OCI-LY3 (cell line): ENCODE results near the gene PHC2.

Source experiments
- H2AFZ ChIP-seq: fragments of 200-600, 300-600 bp; shearing (Covaris generic); 2 replicates; pipeline ENCODE4 v1.6.0; 2014; ENCODE audit warnings: antibody characterized with exemption, low read depth, low read length
- H3K27ac ChIP-seq: fragments of 200-600, 300-600 bp; sonication (generic); 2 replicates; pipeline ENCODE4 v1.5.1; 2014; ENCODE audit warnings: mild to moderate bottlenecking, low read length, moderate library complexity, mixed read lengths
- H3K27me3 ChIP-seq: fragments of 200-600, 300-600 bp; sonication (generic); 2 replicates; pipeline ENCODE4 v1.6.1; 2014; ENCODE audit warnings: low read depth, low read length, mixed read lengths
- H3K36me3 ChIP-seq: fragments of 200-600, 300-600 bp; sonication (generic); replicated peaks from 2 replicates; pipeline ENCODE3; 2014; ENCODE audit warnings: low read depth, low read length, mixed read lengths
- H3K4me1 ChIP-seq: fragments of 300-600, 200-600 bp; sonication (generic); 2 replicates; pipeline ENCODE4 v1.6.1; 2014; ENCODE audit warnings: low read length, mixed read lengths
- H3K4me2 ChIP-seq: fragments of 200-600, 300-600 bp; sonication (generic); 2 replicates; pipeline ENCODE4 v1.6.1; 2014; ENCODE audit warnings: low read length, mixed read lengths
- H3K4me3 ChIP-seq: fragments of 300-600, 200-600 bp; sonication (generic); 2 replicates; pipeline ENCODE4 v1.5.1; 2014; ENCODE audit warnings: antibody characterized with exemption, mild to moderate bottlenecking, low read length, moderate library complexity
- H3K79me2 ChIP-seq: fragments of 300-600, 200-600 bp; shearing (Covaris generic); 2 replicates; pipeline ENCODE4 v1.6.1; 2014; ENCODE audit warnings: mild to moderate bottlenecking, low read length, mixed read lengths
- H3K9ac ChIP-seq: fragments of 300-600, 200-600 bp; shearing (Covaris generic); 2 replicates; pipeline ENCODE4 v1.6.0; 2014; ENCODE audit warnings: mild to moderate bottlenecking, low read length, moderate library complexity
- H3K9me3 ChIP-seq: fragments of 200-600, 300-600 bp; shearing (Covaris generic); 2 replicates; pipeline ENCODE4 v1.6.1; 2014; ENCODE audit warnings: low read length, mixed read lengths; ENCODE audit not compliant: insufficient read depth
- H4K20me1 ChIP-seq: fragments of 200-600, 300-600 bp; sonication (generic); 2 replicates; pipeline ENCODE4 v1.6.1; 2016; ENCODE audit warnings: low read length, mixed read lengths; ENCODE audit not compliant: insufficient read depth
- CTCF ChIP-seq: fragments of 200-600, 300-600 bp; sonication (generic); IDR thresholded peaks from 2 replicates; pipeline ENCODE4 v1.5.1; 2014; ENCODE audit warnings: antibody characterized with exemption, low read length, low read depth
- EZH2phosphoT487 ChIP-seq: fragments of 200-600 bp; shearing (Covaris generic); IDR thresholded peaks from 2 replicates; pipeline ENCODE4 v1.6.1; 2018; ENCODE audit warnings: antibody characterized with exemption, mixed run types, low read depth

Gene PHC2

GRCh38 chr1:33445108-33445507 is 14.2 kb upstream of the PHC2 start:
- Histone ChIP-seq H3K9ac (no peak overlapping the region), H3K9me3 (no peaks in the 10 kb centered on the region), H3K4me3 (no peak overlapping the region), H3K4me2 (no peak overlapping the region), H2AFZ (no peak overlapping the region), H3K36me3 (no peaks in the 10 kb centered on the region), H3K79me2 (no peaks in the 10 kb centered on the region), H3K4me1 (no peaks in the 10 kb centered on the region), H3K27me3 (peaks cover 14% of the 10 kb centered on the region; the same call in 1 of the 2 replicates), H4K20me1 (no peaks in the 10 kb centered on the region), H3K27ac (no peak overlapping the region)
- no peak for TF ChIP-seq CTCF

GRCh38 chr1:33443705-33444180 is 12.8 kb upstream of the PHC2 start:
- Histone ChIP-seq H3K27ac (no peak overlapping the region), H3K9me3 (no peaks in the 10 kb centered on the region), H3K36me3 (no peaks in the 10 kb centered on the region), H4K20me1 (no peaks in the 10 kb centered on the region), H3K4me3 (no peak overlapping the region), H3K4me2 (no peak overlapping the region), H3K79me2 (no peaks in the 10 kb centered on the region), H3K4me1 (no peaks in the 10 kb centered on the region), H3K9ac (no peak overlapping the region), H3K27me3 (peaks cover 20% of the 10 kb centered on the region; the same call in 1 of the 2 replicates), H2AFZ (no peak overlapping the region)
- TF ChIP-seq EZH2phosphoT487, result no peak

- Histone ChIP-seq H3K9me3 (no peaks in the 10 kb centered on the region), H3K27me3 (peaks cover 24% of the 10 kb centered on the region; the same call in 1 of the 2 replicates), H3K36me3 (no peaks in the 10 kb centered on the region), H2AFZ (no peak overlapping the region), H3K79me2 (no peaks in the 10 kb centered on the region), H3K27ac (no peak overlapping the region), H3K9ac (no peak overlapping the region), H3K4me3 (no peak overlapping the region), H3K4me2 (no peak overlapping the region), H3K4me1 (no peaks in the 10 kb centered on the region), H4K20me1 (no peaks in the 10 kb centered on the region)
- TF ChIP-seq EZH2phosphoT487 (no peak), CTCF (no peak)
These were observed 12.3 kb upstream of the PHC2 start for GRCh38 chr1:33443080-33443704.

- no peaks in the 10 kb centered on the region for H3K36me3 ChIP-seq
- no peaks in the 10 kb centered on the region for H4K20me1 ChIP-seq
- H3K9me3 ChIP-seq, result no peaks in the 10 kb centered on the region
- H3K4me1 ChIP-seq, result no peaks in the 10 kb centered on the region
- H3K4me3 ChIP-seq, result no peak overlapping the region
- no peak overlapping the region for H3K27ac ChIP-seq
- no peak for TF ChIP-seq CTCF
- no peak overlapping the region for H3K9ac ChIP-seq
- H2AFZ ChIP-seq, result no peak overlapping the region
- H3K79me2 ChIP-seq, result no peaks in the 10 kb centered on the region
- H3K4me2 ChIP-seq, result no peak overlapping the region
- H3K27me3 ChIP-seq, result peaks cover 22% of the 10 kb centered on the region
These were observed 11.2 kb upstream of the PHC2 start for GRCh38 chr1:33442141-33442540.
